K562 (cell line): ENCODE results near the gene SLAMF8. TPM values are rescaled to one million over a fixed set of nuclear protein-coding genes. Genes with fewer than 3 reads are reported as not detected.

Source experiments
- ATAC-seq: fragments of 200-7000 bp; cut with Tn5 transposase; 3 replicates; pipeline ENCODE4 v1.9.1; 2020; ENCODE audit warnings: moderate library complexity
- BruUV-seq: library from RNA; stranded (reverse); fragments of 400-500 nt; replicated peaks from 2 replicates; lab custom pipeline; 2021; lab: Mats Ljungman, UMichigan
- CTCF ChIA-PET: fragments of 300-600 bp; formaldehyde crosslinking; extraction: SDS; loops from one replicate; lab custom pipeline; 2021; ENCODE audit warnings: low intra/inter-chr PET ratio; lab: Yijun Ruan, JAX
- POLR2A ChIA-PET: fragments of 300-600, 350-650 bp; sonication (Branson Sonifier 250); formaldehyde crosslinking; extraction: SDS; loops from one replicate; lab custom pipeline; 2021; ENCODE audit warnings: antibody characterized with exemption, inconsistent platforms; lab: Yijun Ruan, JAX
- DNase-seq, 4 experiments: peaks; one replicate each; pipeline versions ENCODE4 v3.0.0 to v3.0.0-alpha.2; 2011 to 2018; ENCODE audit warnings: low spot score in 3 of 4, mixed read lengths in 3 of 4; ENCODE audit errors: extremely low read depth in 1 of 4
- FAIRE-seq: peaks from 2 replicates; lab custom pipeline; 2011; peaks lifted over from hg19 to GRCh38; lab: Jason Lieb, UNC
- H2AFZ ChIP-seq: 2 replicates; pipeline ENCODE4 v1.6.0; 2011; ENCODE audit warnings: low read depth, low read length, control low read depth, inconsistent platforms
- H3K27ac ChIP-seq: fragments of 200-600 bp; 3 replicates; pipeline ENCODE4 v1.8.0; 2011; ENCODE audit warnings: low read depth, mild to moderate bottlenecking, control low read depth, inconsistent platforms, low read length, moderate library complexity, mixed read lengths; ENCODE audit errors: extremely low read depth
- H3K27me3 ChIP-seq, 2 experiments: fragments of 300-600 bp in 1 of 2; 2 replicates in 1 of 2; 3 replicates in 1 of 2; pipeline versions ENCODE4 v1.6.0 to v1.8.0; 2011; ENCODE audit warnings: inconsistent platforms in 2 of 2, low read length in 2 of 2, mild to moderate bottlenecking in 1 of 2, mixed read lengths in 1 of 2, moderate library complexity in 1 of 2; ENCODE audit not compliant: control insufficient read depth in 2 of 2, insufficient read depth in 2 of 2
- H3K36me3 ChIP-seq: fragments of 300-600 bp; 3 replicates; pipeline ENCODE4 v1.8.0; 2011; ENCODE audit warnings: mild to moderate bottlenecking, low read length, inconsistent platforms; ENCODE audit not compliant: control insufficient read depth, insufficient read depth
- H3K4me1 ChIP-seq, 2 experiments: fragments of 200-600 bp in 1 of 2; replicated peaks in 1 of 2; 2 replicates in 1 of 2; 3 replicates in 1 of 2; pipeline versions ENCODE4 v1.5.1 to v1.8.0; 2011; ENCODE audit warnings: inconsistent platforms in 2 of 2, low read length in 2 of 2, mild to moderate bottlenecking in 1 of 2, mixed read lengths in 1 of 2, moderate library complexity in 1 of 2; ENCODE audit not compliant: control insufficient read depth in 2 of 2, insufficient read depth in 2 of 2
- H3K4me2 ChIP-seq: 2 replicates; pipeline ENCODE4 v1.6.1; 2011; ENCODE audit warnings: low read length, control low read depth, inconsistent platforms, mixed read lengths; ENCODE audit not compliant: insufficient read depth
- H3K4me3 ChIP-seq: fragments of 200-600 bp; sonication (generic), shearing (Covaris generic); 2 replicates; pipeline ENCODE4 v1.5.1; 2016; ENCODE audit warnings: control low read depth, inconsistent platforms
- H3K79me2 ChIP-seq: fragments of 200-600 bp; 3 replicates; pipeline ENCODE4 v1.8.0; 2011; ENCODE audit warnings: low read length, inconsistent platforms; ENCODE audit not compliant: control insufficient read depth, insufficient read depth
- H3K9ac ChIP-seq, 2 experiments: 2 replicates each; pipeline versions ENCODE4 v1.6.0 to v1.6.1; 2011; ENCODE audit warnings: low read depth in 2 of 2, low read length in 2 of 2, control low read depth in 1 of 2, inconsistent platforms in 1 of 2, mild to moderate bottlenecking in 1 of 2, mixed read lengths in 1 of 2; ENCODE audit not compliant: insufficient read depth in 1 of 2
- H3K9me1 ChIP-seq: one replicate; pipeline ENCODE4 v1.6.0; 2011; ENCODE audit warnings: inconsistent platforms, mild to moderate bottlenecking, low read length, moderate library complexity; ENCODE audit not compliant: control insufficient read depth, insufficient read depth
- H3K9me3 ChIP-seq: replicated peaks from 2 replicates; pipeline ENCODE4 v1.5.1; 2011; ENCODE audit warnings: low read depth, low read length, inconsistent platforms; ENCODE audit not compliant: control insufficient read depth, insufficient read depth
- H4K20me1 ChIP-seq: replicated peaks from 2 replicates; pipeline ENCODE4 v1.6.1; 2011; ENCODE audit warnings: low read length, inconsistent platforms, mixed read lengths; ENCODE audit not compliant: control insufficient read depth, insufficient read depth
- BRF2 ChIP-seq: IDR thresholded peaks from 3 replicates; pipeline ENCODE4 v1.6.1; 2011; ENCODE audit warnings: borderline replicate concordance, mild to moderate bottlenecking; ENCODE audit not compliant: insufficient read length, insufficient read depth
- CREM ChIP-seq: IDR thresholded peaks from 2 replicates; pipeline ENCODE4 v1.6.1; 2014; ENCODE audit warnings: antibody characterized with exemption, low read depth
- FIP1L1 ChIP-seq: fragments of 200-400 bp; formaldehyde crosslinking; IDR thresholded peaks from 2 replicates; pipeline ENCODE4 v1.6.1; 2018; ENCODE audit warnings: mild to moderate bottlenecking, low read depth, low read length; ENCODE audit not compliant: poor library complexity, severe bottlenecking
- HDGF ChIP-seq: fragments of 450-650 bp; IDR thresholded peaks from 2 replicates; pipeline ENCODE4 v1.6.1; 2016
- HMGN3 ChIP-seq: IDR thresholded peaks from 2 replicates; pipeline ENCODE4 v1.6.1; 2011; ENCODE audit warnings: borderline replicate concordance, low read depth, mild to moderate bottlenecking, mixed read lengths, low read length; ENCODE audit not compliant: insufficient read length; ENCODE audit errors: extremely low read depth
- HNRNPUL1 ChIP-seq: fragments of 200-400 bp; formaldehyde crosslinking; IDR thresholded peaks from 2 replicates; pipeline ENCODE4 v1.6.1; 2017; ENCODE audit warnings: low read length
- IRF2 ChIP-seq: sonication (generic); formaldehyde crosslinking; IDR thresholded peaks from 2 replicates; pipeline ENCODE4 v1.8.1; 2022; ENCODE audit warnings: mild to moderate bottlenecking, missing genetic modification reagents
- LARP7 ChIP-seq: fragments of 450-650 bp; IDR thresholded peaks from 2 replicates; pipeline ENCODE4 v1.6.1; 2016
- MCM5 ChIP-seq: fragments of 450-650 bp; IDR thresholded peaks from 2 replicates; pipeline ENCODE4 v1.6.1; 2016; ENCODE audit warnings: low read depth
- MTA3 ChIP-seq: fragments of 450-650 bp; formaldehyde crosslinking; IDR thresholded peaks from 2 replicates; pipeline ENCODE4 v1.6.1; 2017; ENCODE audit warnings: mild to moderate bottlenecking, borderline replicate concordance
- NCOA6 ChIP-seq: fragments of 450-650 bp; IDR thresholded peaks from 2 replicates; pipeline ENCODE4 v1.6.1; 2017; ENCODE audit warnings: mild to moderate bottlenecking
- RBM14 ChIP-seq: fragments of 200-400 bp; formaldehyde crosslinking; IDR thresholded peaks from 2 replicates; pipeline ENCODE4 v1.6.1; 2018; ENCODE audit warnings: low read depth, mild to moderate bottlenecking, low read length, moderate library complexity, borderline replicate concordance; ENCODE audit not compliant: insufficient read depth
- SFPQ ChIP-seq: fragments of 200-400 bp; formaldehyde crosslinking; IDR thresholded peaks from 2 replicates; pipeline ENCODE4 v1.6.1; 2017; ENCODE audit warnings: mild to moderate bottlenecking, low read depth, low read length, moderate library complexity
- SIX5 ChIP-seq, 2 experiments: IDR thresholded peaks; 2 replicates each; pipeline ENCODE4 v1.6.1; 2011; ENCODE audit warnings: low read length in 2 of 2, borderline replicate concordance in 1 of 2, low read depth in 1 of 2, mild to moderate bottlenecking in 1 of 2, moderate library complexity in 1 of 2; ENCODE audit not compliant: insufficient read depth in 1 of 2
- SLC30A9 ChIP-seq: fragments of 250-450 bp; sonication (Bioruptor Pico); IDR thresholded peaks from 2 replicates; pipeline ENCODE4 v1.8.0; 2022; ENCODE audit warnings: mild to moderate bottlenecking, moderate library complexity
- SNRNP70 ChIP-seq: fragments of 200-400 bp; formaldehyde crosslinking; optimal IDR thresholded peaks from 2 replicates; pipeline ENCODE3; 2017; ENCODE audit warnings: low read depth, low read length
- ZNF175 ChIP-seq: fragments of 200-800 bp; sonication (Bioruptor generic); IDR thresholded peaks from 2 replicates; pipeline ENCODE4 v1.6.1; 2016; ENCODE audit warnings: low read depth, mild to moderate bottlenecking, missing genetic modification characterization, missing compliant biosample characterization
- ZNF586 ChIP-seq: fragments of 450-650 bp; formaldehyde crosslinking; conservative IDR thresholded peaks from 2 replicates; pipeline ENCODE4 v1.4.0; 2020; ENCODE audit warnings: mild to moderate bottlenecking, moderate library complexity
- ZNF785 ChIP-seq: fragments of 250-450 bp; sonication (Bioruptor Pico); IDR thresholded peaks from 2 replicates; pipeline ENCODE4 v1.4.0; 2020; ENCODE audit warnings: mild to moderate bottlenecking
- WGBS: fragments of 100-300 bp; shearing (Covaris generic); methylation state at CpG from one replicate; pipeline ENCODE4 v1.1.6; 2016; ENCODE audit warnings: low coverage, mixed read lengths; ENCODE audit not compliant: insufficient coverage; ENCODE audit errors: missing lambda C conversion rate; 5-methylcytosine and 5-hydroxymethylcytosine counted together
- in situ Hi-C: fragments of 300-500 bp; cut with MboI; formaldehyde crosslinking; loops from 4 replicates; pipeline ENCODE4 v1.15.0; 2018; ENCODE audit warnings: inconsistent platforms, mixed read lengths
- intact Hi-C: fragments of 100-400 bp; cut with micrococcal nuclease; formaldehyde crosslinking; loops from 2 replicates; pipeline ENCODE4 v1.14.2; 2022
- polyA plus RNA-seq, 8 experiments: library from polyadenylated mRNA; depleted of rRNA in 4 of 8; stranded (reverse) in 5 of 8; unstranded in 3 of 8; fragments of >200 nt; fragmentation: Nextera tagmentation in 2 of 8; fragmentation: Illumina TruSeq in 1 of 8; extraction: Ambion mirVana in 2 of 8; extraction: Trizol in 1 of 8; gene quantifications; 2 replicates each; pipeline versions ENCODE4 v1.2.1 to v1.2.3, GENCODE V29; 2011 to 2014; ENCODE audit warnings: inconsistent platforms in 1 of 8, missing spikeins in 1 of 8
- total RNA-seq, 7 experiments: library from RNA; depleted of rRNA in 6 of 7; stranded (reverse); fragments of >200 nt in 6 of 7; fragmentation: Illumina TruSeq in 2 of 7; extraction: Trizol in 2 of 7; gene quantifications; 2 replicates each; pipeline versions ENCODE4 v1.2.1 to v1.2.3, GENCODE V29; 2011 to 2021; ENCODE audit warnings: low replicate concordance in 1 of 7

SLAMF8 gene
- total and polyA plus RNA-seq, 9 of the 15 experiments (the other 6 are each of a cell fraction or from before 2014, with no cell fraction given) = not detected

- ChIA-PET CTCF (no interaction called here), POLR2A (no interaction called here)
- FAIRE-seq (no peak), ATAC-seq (peak; percentile 25; the same call in 2 of the 3 replicates), DNase-seq (no peak)
- H3K4me2 ChIP-seq = no peak overlapping the region
- intact Hi-C loops (no loop called here), in situ Hi-C loops (no loop called here)
- WGBS = 8% methylated on average over 13 of the region's 13 CpGs
- no peak overlapping the region for H3K27ac ChIP-seq
- BruUV-seq = no TSS peak
- H3K79me2 ChIP-seq = no peaks in the 10 kb centered on the region
- no peak overlapping the region for H2AFZ ChIP-seq
- H4K20me1 ChIP-seq = no peaks in the 10 kb centered on the region
- H3K4me1 ChIP-seq = no peaks in the 10 kb centered on the region
- peaks cover 18 to 43% of the 10 kb centered on the region in 2 experiments; a peak in 4 of 5 replicates for H3K27me3 ChIP-seq
- H3K4me3 ChIP-seq = no peak overlapping the region
- H3K36me3 ChIP-seq = no peaks in the 10 kb centered on the region
- H3K9me1 ChIP-seq = peaks cover 3% of the 10 kb centered on the region
- H3K9ac ChIP-seq = no peak overlapping the region
- no peaks in the 10 kb centered on the region for H3K9me3 ChIP-seq
- TF ChIP-seq ZNF586 (CRISPR knock-in tag) = no peak
- TF ChIP-seq HMGN3 = no peak
- TF ChIP-seq HDGF = no peak
- no peak for TF ChIP-seq SNRNP70
- no peak for TF ChIP-seq SLC30A9 (CRISPR knock-in tag)
- no peak for TF ChIP-seq IRF2 (CRISPR knock-in tag)
- no peak for TF ChIP-seq CREM
- no peak for TF ChIP-seq BRF2
- TF ChIP-seq MCM5 = no peak
- no peak for TF ChIP-seq FIP1L1
- TF ChIP-seq ZNF175 (CRISPR knock-in tag) = no peak
- no peak for TF ChIP-seq LARP7
- no peak for TF ChIP-seq NCOA6
- TF ChIP-seq SIX5 (IDR thresholded peaks at IDR 0.05; ENCODE audit: borderline replicate concordance in 1 of 2, insufficient read depth in 1 of 2, low read depth in 1 of 2, low read length in 2 of 2) = no peak
- no peak for TF ChIP-seq HNRNPUL1
- TF ChIP-seq SFPQ = no peak
- TF ChIP-seq ZNF785 (CRISPR knock-in tag) = no peak
- TF ChIP-seq MTA3 = no peak
- no peak for TF ChIP-seq RBM14
Observed at GRCh38 chr1:159845751-159846629, 19.3 kb downstream of the SLAMF8 start.
